ENCODE data around the gene FLT3LG.
"Not testable (repeated sequence)": the region's sequence is repeated elsewhere in the genome, so short reads cannot be mapped to it uniquely, and the experiment has no call there.

Gene FLT3LG

DNA sequence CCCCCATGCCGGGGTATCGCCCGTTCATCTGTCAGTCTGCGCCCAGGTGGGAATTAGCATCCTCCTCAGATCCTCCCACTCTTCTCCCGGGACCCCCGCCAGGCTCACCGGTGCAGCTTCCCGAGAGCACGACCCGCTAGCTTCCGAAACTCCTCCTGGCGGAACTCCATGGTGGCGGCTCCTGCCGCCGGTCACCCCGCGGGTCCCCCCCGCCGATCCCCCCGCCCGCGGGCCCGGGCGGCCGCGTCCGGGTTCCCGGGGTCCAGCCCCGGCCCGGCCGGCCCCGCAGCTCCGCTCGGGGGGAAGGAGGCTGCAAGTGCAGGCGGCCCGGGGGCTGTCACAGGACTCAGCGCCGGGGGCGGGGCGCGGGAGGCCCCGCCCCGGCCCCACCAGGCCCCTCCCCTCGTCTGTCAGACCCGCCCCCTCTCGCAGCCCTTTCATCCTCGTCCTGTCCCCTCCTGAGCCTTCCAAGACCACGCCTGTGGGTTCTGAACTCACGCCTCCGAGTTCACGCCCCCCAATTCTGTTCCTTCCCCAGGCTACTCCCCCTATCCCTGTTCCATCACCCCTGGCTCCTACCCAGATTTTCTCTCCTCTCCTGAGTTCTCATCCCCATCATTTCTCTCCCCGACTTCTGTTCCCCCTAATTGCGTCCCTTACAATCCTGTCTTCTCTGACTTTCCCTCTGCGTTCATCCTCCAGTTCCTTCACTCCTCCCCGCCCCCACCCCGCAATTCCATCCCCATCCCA is 32.6 kb upstream of the FLT3LG start, which contains the start of gene SLC17A7:
Gene SLC17A7, minus strand, starts transcription at position 318 of the 750 bp plus-strand sequence. Its CDS starts 148 bp downstream, at position 170.
- peak; percentile 53 for DNase-seq

- DNase-seq: no peak
Measured at GRCh38 chr19:49441960-49442350, 32.1 kb upstream of the FLT3LG start.

DNA sequence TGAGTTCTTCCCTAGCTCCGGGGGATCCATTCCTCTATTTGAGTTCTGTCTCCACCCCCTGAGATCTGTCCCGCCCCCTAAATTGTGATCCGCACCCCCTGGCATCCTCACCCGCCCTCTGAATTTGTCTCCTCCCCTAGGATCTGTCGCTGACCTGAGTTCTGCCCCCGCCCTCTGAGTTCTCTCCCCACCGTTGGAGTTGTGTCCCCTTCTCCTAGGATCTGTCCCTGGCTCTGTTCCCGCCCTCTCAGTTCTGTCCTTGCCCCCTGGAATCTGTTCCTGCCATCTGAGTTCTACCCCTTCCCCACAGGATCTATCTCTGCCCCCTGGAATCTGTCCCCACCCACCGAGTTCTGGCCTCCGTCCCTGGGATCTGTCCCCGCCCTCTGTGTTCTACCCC is 31.7 kb upstream of the FLT3LG start:
- no peak for DNase-seq

- DNase-seq: peak; percentile 64
Measured at GRCh38 chr19:49442771-49443365, 31.1 kb upstream of the FLT3LG start.

DNA sequence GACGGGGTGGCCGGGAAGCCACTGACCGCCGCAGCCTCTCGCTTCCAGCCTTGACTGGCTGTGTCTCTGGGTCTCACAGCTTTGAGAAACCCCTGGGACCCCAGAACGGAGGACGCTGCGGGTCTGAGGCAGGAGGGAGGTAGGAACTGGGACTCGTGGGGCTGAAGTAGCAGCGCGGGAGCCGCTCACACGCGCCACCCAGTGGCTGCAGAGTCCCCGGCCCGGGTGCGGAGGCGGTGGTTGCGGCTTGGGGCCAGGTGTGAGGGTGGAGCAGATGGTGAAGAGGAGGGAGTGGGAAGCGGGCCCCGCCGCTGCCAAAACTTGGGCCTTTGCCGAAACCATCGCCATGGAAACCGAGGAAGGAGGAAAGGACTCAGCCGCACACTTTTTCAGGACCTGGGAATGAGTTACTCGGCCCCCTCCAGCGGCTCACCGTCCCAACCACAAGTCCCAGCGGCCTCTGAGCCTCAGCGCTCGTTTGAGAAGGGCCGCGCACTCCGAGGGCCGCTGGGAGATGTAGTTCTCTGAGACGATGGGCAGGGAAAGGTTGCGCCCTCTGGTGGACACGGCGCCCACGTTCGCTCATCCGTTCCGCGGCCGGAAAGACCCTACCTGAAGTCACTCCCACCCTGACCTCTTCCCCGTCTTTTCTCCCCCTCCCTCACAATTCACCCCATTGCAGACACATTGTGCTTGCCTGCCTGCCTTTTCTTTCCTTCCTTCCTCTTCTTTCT is 30.5 kb upstream of the FLT3LG start:
- peak; percentile 94 for DNase-seq

- not testable (repeated sequence) for DNase-seq
Measured at GRCh38 chr19:49444100-49444700, 29.8 kb upstream of the FLT3LG start.

GRCh38 chr19:49445997-49446396 is 28.0 kb upstream of the FLT3LG start:
- no peak for DNase-seq

DNA sequence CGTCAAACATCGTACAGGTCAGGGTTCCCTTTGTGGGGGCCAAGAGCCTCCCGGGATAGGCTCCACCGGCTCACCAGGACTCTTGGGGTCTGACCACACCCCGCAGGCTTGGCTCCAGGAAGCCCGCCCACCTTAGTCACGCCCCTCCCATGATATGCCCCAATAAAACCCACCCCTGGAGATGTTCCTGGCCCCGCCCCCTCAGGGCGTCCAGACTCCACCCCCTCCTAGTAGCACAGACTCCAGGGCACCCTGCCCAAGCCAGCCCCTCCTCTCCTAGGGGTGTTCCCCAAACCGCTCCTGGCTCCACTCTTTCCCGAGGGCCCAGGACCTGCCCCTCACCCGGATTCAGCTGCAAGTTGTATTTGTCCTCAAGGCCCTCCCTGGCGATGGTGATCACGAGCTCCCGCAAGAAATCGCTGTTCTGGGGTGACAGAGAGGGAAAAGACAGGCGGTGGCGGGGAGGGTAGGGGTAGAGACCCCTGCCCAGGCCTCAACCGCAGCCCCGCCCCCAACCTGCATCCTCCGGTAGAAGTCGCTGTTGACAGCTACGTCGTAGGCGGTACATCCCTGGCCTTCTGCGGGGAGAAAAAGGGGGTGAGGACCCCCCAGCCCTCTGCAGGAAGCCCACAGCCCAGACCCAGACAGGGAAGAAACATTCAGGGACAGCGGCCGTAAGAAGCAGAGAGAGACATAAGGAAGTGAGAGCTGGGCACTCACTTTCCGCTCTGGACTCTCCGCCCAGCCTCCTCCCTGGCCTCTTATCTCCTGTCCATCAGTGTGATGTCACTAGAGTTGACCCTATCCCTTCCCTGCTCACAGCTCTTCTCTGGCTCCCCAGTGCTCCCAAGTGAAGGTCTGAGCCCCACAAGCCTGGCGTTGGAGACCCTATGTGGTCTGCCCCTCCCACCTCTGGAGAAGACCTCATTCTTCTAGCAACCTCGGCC is 26.3 kb upstream of the FLT3LG start:
- no peak for DNase-seq

- no peak for DNase-seq
Measured at GRCh38 chr19:49448432-49448786, 25.6 kb upstream of the FLT3LG start.

DNA sequence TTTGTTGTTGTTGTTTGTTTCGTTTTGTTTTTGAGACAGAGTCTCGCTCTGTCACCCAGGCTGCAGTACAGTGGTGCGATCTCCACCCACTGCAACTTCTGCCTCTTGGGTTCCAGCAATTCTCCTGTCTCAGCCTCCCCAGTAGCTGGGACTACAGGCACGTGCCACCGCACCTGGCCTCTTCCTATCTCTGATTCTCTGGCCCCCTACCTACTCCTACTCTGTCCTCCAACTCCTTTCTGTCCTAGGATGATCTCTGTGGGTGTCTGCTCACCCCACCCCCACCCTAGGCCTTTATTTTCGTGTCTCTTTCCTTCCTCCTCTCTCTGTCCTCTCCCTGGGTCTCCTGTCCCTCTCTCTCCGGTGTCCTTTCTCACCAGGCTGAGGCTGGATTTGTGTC is 23.6 kb upstream of the FLT3LG start:
- no peak for DNase-seq

GRCh38 chr19:49451430-49452181 is 22.4 kb upstream of the FLT3LG start, which contains the start of gene PIH1D1:
Gene PIH1D1 (minus strand): TSS chr19:49451814. CDS start chr19:49451574, 240 bp downstream.
- DNase-seq: peak; percentile 99

GRCh38 chr19:49453013-49453756 is 20.8 kb upstream of the FLT3LG start, which contains the start of gene ALDH16A1:
Gene ALDH16A1 (plus strand): TSS chr19:49453225. CDS start chr19:49453332, 107 bp downstream.
- peak; percentile 98 for DNase-seq

GRCh38 chr19:49453757-49454240 is 20.2 kb upstream of the FLT3LG start:
- peak; percentile 62 for DNase-seq

DNA sequence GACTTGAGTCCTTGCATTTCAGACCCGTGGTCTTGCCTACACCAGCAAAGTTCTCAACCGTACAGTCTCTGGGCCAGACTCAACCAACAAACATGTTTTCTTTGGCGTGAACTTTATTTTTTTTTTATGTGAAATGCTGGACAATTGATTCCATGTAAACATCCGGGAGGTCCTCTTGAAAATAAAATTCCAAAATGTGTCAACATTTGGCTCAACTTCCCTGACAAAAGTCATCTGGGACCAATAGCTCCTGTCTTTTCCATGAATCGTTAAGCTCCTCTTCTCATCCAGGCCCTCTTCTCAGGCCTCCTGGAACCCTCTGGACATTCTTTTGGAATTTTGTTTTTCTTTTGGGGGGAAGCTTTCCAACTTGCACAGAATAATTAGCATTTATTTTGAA is 18.2 kb upstream of the FLT3LG start:
- DNase-seq: no peak

GRCh38 chr19:49456326-49456725 is 17.7 kb upstream of the FLT3LG start:
- DNase-seq: no peak

- peak; percentile 26 for DNase-seq
Measured at GRCh38 chr19:49458567-49458903, 15.5 kb upstream of the FLT3LG start.

GRCh38 chr19:49459388-49459787 is 14.6 kb upstream of the FLT3LG start:
- no peak for DNase-seq

GRCh38 chr19:49461130-49461529 is 12.9 kb upstream of the FLT3LG start:
- DNase-seq: not testable (repeated sequence)

GRCh38 chr19:49461656-49462055 is 12.4 kb upstream of the FLT3LG start:
- no peak for DNase-seq

- no peak for DNase-seq
Measured at GRCh38 chr19:49462492-49462891, 11.5 kb upstream of the FLT3LG start.
